Embryonic facial prominence (tissue), 1 donor: ENCODE data around the gene PLPPR2.
"Not testable (repeated sequence)": the region's sequence is repeated elsewhere in the genome, so short reads cannot be mapped to it uniquely, and the experiment has no call there.

Experiments used
- DNase-seq: peaks from one replicate; pipeline ENCODE4 v3.0.0-alpha.2; 2016; ENCODE audit errors: extremely low spot score

The PLPPR2 gene

GRCh38 chr19:11397089-11397610 lies 41.9 kb downstream of the PLPPR2 start:
- DNase-seq = no peak

GRCh38 chr19:11399667-11400066 lies 44.4 kb downstream of the PLPPR2 start:
- DNase-seq = no peak

DNA sequence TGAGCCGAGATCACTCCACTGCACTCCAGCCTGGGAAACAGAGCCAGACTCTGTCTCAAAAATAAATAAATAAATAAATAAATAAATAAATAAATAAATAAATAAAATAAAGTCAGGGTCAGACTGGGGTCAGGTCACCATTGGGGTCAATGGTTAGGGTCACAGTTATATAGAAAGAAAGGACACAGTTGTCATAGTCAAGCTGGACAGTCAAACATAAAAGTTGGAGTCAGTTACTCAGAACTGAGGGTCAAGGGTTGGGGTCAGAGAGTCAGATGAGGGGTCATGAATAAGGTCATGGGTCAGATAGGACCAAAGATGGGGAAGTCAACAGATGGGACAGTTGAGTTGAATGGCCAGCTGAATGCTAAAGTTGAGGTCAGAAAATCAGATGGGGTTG lies 45.6 kb downstream of the PLPPR2 start:
- no peak for DNase-seq

- DNase-seq = no peak
Observed at GRCh38 chr19:11401808-11402543, 46.7 kb downstream of the PLPPR2 start.

DNA sequence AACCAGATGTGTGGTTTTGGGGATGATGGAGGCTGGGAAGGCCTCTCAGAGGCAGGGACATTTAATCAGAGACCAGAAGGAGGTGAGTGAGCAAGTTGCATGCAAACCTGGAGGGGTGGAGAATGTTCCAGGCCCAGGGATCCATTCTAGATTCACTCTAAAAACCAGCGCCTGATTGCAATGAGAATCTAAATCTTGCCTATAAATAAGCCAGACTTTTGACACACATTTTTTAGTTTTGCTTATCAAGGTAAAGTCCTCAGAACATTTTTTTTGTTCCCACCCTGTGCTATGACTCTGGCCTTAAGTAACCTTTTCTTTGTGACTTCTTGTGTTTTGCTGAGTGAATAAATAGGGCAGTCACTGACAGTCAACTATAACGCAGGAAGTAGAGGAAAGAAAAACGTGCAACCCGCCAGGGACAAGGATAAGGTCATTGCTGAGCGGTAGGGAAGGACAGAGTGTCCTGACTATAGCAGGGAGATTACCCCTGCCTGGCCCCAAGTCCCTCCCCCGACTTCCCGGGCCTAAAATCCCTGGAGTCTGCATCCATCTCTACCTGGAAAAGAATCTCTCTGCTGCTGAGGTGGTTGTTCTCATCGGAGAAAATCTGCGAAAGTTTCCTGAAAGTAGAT lies 49.5 kb downstream of the PLPPR2 start:
- DNase-seq = no peak

GRCh38 chr19:11405846-11406643 lies 50.8 kb downstream of the PLPPR2 start:
- DNase-seq = no peak

- not testable (repeated sequence) for DNase-seq
Observed at GRCh38 chr19:11406703-11407236, 51.5 kb downstream of the PLPPR2 start.

- DNase-seq = no peak
Observed at GRCh38 chr19:11408591-11408990, 53.4 kb downstream of the PLPPR2 start.

DNA sequence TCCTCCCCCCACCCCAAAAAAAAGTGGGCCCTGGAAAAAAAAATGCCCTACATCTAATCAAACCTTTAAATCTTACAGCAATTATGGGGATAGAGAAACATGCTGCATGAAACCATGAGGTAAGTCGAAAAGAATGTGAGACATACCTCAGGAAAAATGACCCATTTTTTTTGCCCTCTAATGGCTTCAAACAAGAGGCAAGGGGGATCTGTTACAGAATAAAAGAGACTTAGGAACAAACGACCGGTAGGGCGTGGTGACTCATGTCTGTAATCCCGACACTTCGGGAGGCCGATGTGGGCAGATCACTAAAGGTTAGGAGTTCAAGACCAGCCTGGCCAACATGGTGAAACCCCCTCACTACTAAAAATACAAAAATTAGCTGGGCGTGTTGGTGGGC lies 55.5 kb downstream of the PLPPR2 start:
- no peak for DNase-seq

- no peak for DNase-seq
Observed at GRCh38 chr19:11414544-11414943, 59.3 kb downstream of the PLPPR2 start.
